ENCODE results near the gene TSPYL2.

TSPYL2 gene

DNA sequence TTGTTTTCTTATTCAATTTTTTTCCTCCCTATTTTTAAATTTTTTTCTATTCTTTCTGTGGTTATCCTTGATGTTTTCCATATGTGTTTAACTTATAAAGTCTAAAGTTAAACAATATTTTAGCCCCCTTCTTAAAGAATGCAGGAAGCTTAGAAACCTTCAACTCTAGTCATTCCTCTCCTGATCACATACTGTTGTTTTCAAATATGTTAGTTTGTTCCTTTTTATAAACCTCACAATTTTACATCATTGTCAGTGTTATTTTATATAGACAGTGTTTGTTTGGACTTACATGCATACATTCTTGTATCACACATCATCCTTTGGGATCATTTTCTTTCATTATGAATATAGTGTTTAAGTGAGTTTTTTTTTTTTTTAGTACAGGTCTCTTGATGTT, 43.3 kb downstream of the TSPYL2 start:
- no peak for DNase-seq (ENCODE audit: low read depth)

GRCh38 chrX:53126377-53126776, 44.2 kb downstream of the TSPYL2 start:
- no peak for DNase-seq (ENCODE audit: low read depth)

DNA sequence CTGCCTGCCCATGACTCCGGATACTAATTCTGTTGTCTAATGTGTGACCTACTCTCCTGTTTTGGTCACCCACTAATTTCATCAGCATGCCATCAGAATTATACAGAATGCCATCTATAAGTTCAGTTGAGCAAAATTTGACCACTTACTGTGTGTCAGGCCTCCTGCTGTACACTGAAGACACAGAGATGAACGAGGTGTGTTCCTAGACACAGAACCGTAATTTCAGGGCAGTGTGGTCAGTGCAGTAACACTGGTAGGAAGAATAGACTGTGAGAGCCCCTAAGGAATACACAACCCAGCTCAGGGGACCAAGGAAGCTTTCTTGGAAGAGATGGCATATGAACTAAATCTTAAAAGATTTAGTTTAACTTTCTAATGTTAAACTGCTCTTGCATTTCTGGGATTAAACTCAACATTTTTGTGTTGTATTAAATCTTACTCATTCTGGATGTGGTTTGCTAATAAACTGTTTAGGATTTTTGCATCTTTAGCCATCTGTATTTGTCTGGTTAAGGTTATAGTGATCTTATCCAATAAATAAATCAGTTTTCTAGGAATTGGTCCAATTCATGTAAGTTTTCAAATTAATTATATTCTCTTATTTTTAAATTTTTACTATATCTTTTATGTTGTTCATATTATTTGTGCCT, 46.1 kb downstream of the TSPYL2 start:
- DNase-seq (ENCODE audit: low read depth), result no peak

DNA sequence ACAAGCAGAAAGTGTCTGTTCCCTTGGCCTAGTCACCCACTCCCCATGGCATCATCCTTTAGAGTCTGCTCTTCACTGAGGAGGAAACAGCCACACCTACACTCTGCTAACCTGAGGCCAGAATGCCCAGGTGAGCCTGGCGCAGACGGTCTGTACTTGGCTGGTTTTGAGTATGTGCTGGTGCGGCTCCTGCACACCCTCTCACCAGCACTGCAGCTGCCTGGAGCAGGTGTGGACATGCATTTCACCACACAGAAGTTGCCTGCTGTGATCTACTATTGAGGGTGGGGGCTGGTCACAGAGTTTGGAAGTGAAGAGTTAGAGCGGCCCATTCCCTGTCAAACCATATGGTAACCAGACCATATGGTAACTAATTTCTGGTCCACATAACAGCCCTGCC, 51.2 kb downstream of the TSPYL2 start:
- no peak for DNase-seq (ENCODE audit: low read depth)

DNA sequence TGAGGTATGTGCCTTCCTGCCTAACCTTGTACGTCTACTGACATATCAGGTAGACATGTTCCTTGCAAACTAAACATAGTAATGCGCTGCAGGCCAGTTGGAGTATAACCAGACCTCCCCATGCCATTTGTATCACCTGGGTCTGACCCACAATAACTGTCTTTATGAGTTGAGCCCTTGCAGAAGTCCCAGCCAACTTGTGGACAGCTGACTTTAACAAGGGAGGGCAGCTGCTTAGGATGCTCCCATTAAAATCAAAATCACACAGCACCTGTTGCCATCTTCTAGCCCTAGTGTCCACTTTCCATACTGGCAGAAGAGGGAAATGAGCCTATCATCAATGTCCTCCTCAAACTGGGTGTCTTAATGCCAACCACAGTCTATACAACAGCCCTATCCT, 53.4 kb downstream of the TSPYL2 start:
- no peak for DNase-seq (ENCODE audit: low read depth)

Measured in T follicular helper cell (primary cell).